Muscle of leg (tissue), 11 donors: ENCODE results near the gene HPN. TPM values are rescaled to one million over a fixed set of nuclear protein-coding genes. Genes with fewer than 3 reads are reported as not detected.

Experiments used
- DNase-seq: peaks from one replicate; pipeline ENCODE4 v3.0.0; 2013
- H3K27ac ChIP-seq: one replicate; pipeline ENCODE4 v1.5.1; 2013; ENCODE audit warnings: mild to moderate bottlenecking, low read length, control low read depth
- H3K27me3 ChIP-seq: one replicate; pipeline ENCODE4 v1.6.1; 2013; ENCODE audit warnings: low read length; ENCODE audit not compliant: control insufficient read depth, insufficient read depth
- H3K36me3 ChIP-seq: one replicate; pipeline ENCODE4 v1.6.1; 2013; ENCODE audit warnings: low read length; ENCODE audit not compliant: control insufficient read depth, insufficient read depth
- H3K4me1 ChIP-seq: one replicate; pipeline ENCODE4 v1.6.1; 2013; ENCODE audit warnings: low read length; ENCODE audit not compliant: control insufficient read depth, insufficient read depth
- H3K4me3 ChIP-seq: one replicate; pipeline ENCODE4 v1.5.1; 2013; ENCODE audit warnings: low read length, control low read depth
- H3K9me3 ChIP-seq: replicated peaks from 2 replicates; pipeline ENCODE4 v1.6.1; 2013; ENCODE audit warnings: low read depth, low read length; ENCODE audit not compliant: control insufficient read depth
- WGBS: methylation state at CpG from one replicate; pipeline ENCODE4 v1.1.5; 2013; ENCODE audit warnings: missing lambda C conversion rate; ENCODE audit not compliant: insufficient coverage; 5-methylcytosine and 5-hydroxymethylcytosine counted together
- polyA plus RNA-seq, 8 donors: library from polyadenylated mRNA; unstranded; fragments of 120-200 nt; gene quantifications; one replicate each; pipeline versions ENCODE4 v1.2.1 to v1.2.3, GENCODE V29; 2013; ENCODE audit warnings: inconsistent platforms in 1 of 8, low replicate concordance in 1 of 8; ENCODE audit not compliant: insufficient read length in 8 of 8, insufficient read depth in 1 of 8
- total RNA-seq: library from RNA; stranded (reverse); fragments of 120-200 nt; gene quantifications from one replicate; pipeline ENCODE4 v1.2.4, GENCODE V29; 2013

HPN gene
- total and polyA plus RNA-seq, 9 donors = 0.13 to 15.6 (median 0.40) TPM; not detected in 1

DNA sequence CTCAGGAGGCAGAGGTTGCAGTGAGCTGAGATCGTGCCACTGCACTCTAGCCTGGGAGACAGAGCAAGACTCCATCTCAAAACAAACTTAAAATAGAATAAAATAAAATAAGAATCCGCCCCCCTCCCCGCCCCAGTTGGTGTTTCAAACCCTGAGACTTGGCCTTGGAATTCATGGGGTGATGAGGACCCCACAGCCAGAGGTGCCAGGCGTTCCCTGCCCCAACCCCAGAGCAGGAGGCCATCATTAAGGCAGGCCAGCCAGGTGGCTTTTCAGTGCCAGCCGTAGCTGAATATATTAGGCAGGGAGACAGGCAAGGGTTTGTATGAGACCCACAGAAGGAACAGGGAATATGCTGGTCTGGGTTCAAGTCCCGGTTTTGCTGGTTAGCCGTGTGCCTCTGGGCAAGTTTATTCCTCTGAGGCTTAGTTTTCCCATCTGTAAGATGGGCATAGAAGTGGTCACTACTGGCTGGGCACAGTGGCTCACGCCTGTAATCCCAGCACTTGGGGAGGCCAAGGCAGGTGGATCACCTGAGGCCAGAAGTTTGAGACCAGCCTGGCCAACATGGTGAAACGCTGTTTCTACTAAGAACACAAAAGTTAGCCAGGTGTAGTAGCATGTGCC is 12.3 kb downstream of the HPN start:
- Histone ChIP-seq H3K4me1 (peaks cover 3% of the 10 kb centered on the region), H3K27ac (no peak overlapping the region), H3K4me3 (no peak overlapping the region), H3K27me3 (peaks cover 7% of the 10 kb centered on the region), H3K36me3 (no peaks in the 10 kb centered on the region), H3K9me3 (no peaks in the 10 kb centered on the region)
- WGBS = 76% methylated on average over 6 of the region's 9 CpGs
- DNase-seq = no peak

DNA sequence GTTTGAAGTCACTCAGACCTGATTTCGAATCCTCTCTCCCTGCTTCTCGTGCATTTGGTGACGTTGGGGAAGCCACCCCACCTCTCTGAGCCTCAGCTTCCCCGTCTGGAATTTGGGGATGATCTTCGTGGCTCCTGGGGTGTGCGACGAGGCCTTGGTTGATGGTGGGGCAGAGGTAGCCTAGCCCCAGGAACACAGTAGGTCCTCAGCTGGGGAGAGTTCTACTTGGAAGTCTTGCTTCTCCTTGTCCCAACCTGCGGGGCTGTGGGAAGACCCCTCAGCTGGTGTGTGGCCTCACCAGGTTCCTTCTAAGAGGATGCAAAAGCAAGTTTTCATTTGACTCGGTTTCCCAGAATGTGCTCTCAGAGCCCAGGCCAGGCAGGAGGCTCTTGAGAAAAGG is 13.1 kb downstream of the HPN start:
- no peaks in the 10 kb centered on the region for H3K9me3 ChIP-seq
- H3K27ac ChIP-seq = no peak overlapping the region
- no peak for DNase-seq
- peaks cover 9% of the 10 kb centered on the region for H3K27me3 ChIP-seq
- no peak overlapping the region for H3K4me3 ChIP-seq
- H3K4me1 ChIP-seq = no peaks in the 10 kb centered on the region
- WGBS = 92% methylated on average over 6 of the region's 9 CpGs
- H3K36me3 ChIP-seq = no peaks in the 10 kb centered on the region

DNA sequence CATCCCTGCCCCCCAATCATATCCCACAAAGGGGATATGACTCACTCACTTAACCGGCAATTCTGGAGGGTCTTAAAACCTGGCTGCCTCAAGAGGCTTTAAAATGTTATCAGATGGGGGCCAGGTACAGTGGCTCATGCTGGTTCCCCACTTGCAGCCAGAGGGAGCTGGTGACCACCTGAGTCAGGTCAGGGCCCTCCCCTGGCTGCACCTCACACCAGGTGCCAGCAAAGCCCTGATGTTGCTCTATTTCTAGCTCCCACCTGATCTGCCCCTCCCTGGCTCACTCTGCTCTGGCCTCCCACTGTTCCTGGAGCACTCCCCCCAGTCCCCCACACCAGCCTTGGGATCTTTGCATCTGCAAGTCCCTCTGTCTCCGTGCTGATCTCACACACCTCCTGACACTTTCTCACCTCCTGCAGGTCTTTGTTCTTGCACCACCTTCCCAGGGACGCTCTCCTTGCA is 14.2 kb downstream of the HPN start:
- H3K36me3 ChIP-seq = no peaks in the 10 kb centered on the region
- no peak for DNase-seq
- H3K27me3 ChIP-seq = peaks cover 9% of the 10 kb centered on the region
- no peak overlapping the region for H3K4me3 ChIP-seq
- 6% methylated on average over 3 of the region's 3 CpGs for whole genome bisulfite sequencing
- no peak overlapping the region for H3K27ac ChIP-seq
- H3K9me3 ChIP-seq = no peaks in the 10 kb centered on the region
- H3K4me1 ChIP-seq = no peaks in the 10 kb centered on the region

DNA sequence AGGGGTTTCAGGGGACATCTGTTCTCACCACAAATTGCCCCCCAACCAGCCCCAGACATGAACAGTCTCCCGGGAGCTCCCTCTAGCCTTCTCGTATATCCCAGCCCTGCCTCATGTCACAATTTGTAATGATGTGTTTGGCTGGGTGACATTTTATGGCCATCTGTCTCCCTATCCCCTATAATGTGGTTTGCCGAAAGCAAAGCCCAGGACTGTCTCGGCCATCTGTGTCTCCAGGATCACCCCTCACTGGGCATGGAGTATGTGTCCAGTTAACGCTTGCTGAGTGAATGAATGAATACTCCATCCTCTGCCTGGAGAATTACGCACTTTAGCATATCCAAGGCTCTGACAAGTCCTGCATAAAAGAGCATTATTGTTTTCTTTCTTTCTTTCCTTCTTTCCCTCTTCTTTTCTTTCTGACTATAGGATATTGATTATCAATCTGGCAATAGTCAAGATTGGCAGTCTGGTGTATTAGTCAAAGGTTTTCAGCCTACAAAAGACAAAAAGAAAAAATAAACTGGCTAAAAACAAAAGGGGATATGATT is 15.1 kb downstream of the HPN start:
- Histone ChIP-seq H3K4me3 (no peak overlapping the region), H3K36me3 (no peaks in the 10 kb centered on the region), H3K4me1 (no peaks in the 10 kb centered on the region), H3K9me3 (no peaks in the 10 kb centered on the region), H3K27me3 (peaks cover 9% of the 10 kb centered on the region), H3K27ac (no peak overlapping the region)
- no peak for DNase-seq
- WGBS = no CpG with 5 or more reads among the region's 6 CpGs

DNA sequence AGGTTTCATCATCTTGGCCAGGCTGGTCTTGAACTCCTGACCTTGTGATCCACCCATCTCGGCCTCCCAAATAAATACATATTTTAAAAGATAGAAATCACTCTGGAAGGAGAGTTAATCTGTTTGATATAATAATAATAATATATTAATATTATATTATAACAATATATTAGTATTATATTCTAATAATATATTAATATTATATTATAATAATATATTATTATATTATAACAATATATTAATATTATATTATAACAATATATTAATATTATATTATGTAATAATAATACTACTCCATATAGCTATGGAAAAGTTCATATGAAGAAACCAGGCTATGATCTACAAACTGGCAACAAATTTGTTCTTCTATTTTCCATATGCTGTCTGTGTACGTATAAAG is 16.8 kb downstream of the HPN start:
- Histone ChIP-seq H3K36me3 (no peaks in the 10 kb centered on the region), H3K27me3 (peaks cover 9% of the 10 kb centered on the region), H3K4me1 (no peaks in the 10 kb centered on the region), H3K27ac (no peak overlapping the region), H3K4me3 (no peak overlapping the region), H3K9me3 (no peaks in the 10 kb centered on the region)
- no peak for DNase-seq
- WGBS = no CpG with 5 or more reads among the region's 2 CpGs

DNA sequence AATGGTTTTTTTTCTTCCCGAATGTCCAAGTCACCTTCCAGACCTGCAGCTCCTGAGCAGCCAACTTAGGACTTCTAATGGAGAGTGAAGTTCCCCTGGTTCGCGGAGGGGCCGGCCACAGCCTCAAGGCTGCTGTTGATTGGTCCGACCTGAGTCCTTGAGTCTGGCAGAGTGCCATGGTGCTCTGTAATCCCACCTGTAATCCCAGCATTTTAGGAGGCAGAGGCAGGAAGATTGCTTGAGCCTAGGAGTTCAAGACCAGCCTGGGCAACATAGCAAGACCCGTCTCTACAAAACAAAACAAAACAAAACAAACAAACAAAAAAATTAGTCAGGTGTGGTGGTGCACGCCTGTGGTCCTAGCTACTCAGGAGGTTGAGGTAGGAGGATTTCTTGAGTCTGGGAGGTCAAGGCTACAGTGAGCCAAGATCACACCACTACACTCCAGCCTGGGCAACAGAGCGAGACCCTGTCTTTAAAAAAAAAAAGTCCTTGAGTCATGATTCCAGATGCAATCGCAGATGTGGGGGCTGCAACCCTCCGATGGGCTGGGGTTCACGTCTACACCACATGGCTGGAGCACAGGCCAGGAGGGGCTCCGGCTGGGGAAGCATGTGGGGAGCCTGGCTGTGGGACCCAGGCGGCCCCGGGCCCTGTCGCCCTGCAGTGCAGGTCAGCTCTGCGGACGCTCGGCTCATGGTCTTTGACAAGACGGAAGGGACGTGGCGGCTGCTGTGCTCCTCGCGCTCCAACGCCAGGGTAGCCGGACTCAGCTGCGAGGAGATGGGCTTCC is 17.7 kb downstream of the HPN start:
- Histone ChIP-seq H3K4me1 (no peaks in the 10 kb centered on the region), H3K27me3 (peaks cover 9% of the 10 kb centered on the region), H3K4me3 (no peak overlapping the region), H3K9me3 (no peaks in the 10 kb centered on the region), H3K36me3 (no peaks in the 10 kb centered on the region), H3K27ac (no peak overlapping the region)
- no peak for DNase-seq
- WGBS = 78% methylated on average over 21 of the region's 26 CpGs

DNA sequence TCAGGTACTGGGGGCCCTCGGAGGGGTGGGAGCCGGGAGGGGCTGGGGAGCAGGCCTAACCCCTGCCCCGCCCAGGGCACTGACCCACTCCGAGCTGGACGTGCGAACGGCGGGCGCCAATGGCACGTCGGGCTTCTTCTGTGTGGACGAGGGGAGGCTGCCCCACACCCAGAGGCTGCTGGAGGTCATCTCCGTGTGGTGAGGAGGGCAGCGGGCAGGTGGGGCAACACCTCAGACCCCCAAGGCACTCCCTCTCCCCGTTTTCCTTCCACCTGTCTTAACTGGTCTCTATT is 18.2 kb downstream of the HPN start:
- Histone ChIP-seq H3K27ac (no peak overlapping the region), H3K9me3 (no peaks in the 10 kb centered on the region), H3K4me1 (no peaks in the 10 kb centered on the region), H3K4me3 (no peak overlapping the region), H3K36me3 (no peaks in the 10 kb centered on the region), H3K27me3 (peaks cover 9% of the 10 kb centered on the region)
- WGBS = 88% methylated on average over 8 of the region's 15 CpGs
- DNase-seq = no peak

DNA sequence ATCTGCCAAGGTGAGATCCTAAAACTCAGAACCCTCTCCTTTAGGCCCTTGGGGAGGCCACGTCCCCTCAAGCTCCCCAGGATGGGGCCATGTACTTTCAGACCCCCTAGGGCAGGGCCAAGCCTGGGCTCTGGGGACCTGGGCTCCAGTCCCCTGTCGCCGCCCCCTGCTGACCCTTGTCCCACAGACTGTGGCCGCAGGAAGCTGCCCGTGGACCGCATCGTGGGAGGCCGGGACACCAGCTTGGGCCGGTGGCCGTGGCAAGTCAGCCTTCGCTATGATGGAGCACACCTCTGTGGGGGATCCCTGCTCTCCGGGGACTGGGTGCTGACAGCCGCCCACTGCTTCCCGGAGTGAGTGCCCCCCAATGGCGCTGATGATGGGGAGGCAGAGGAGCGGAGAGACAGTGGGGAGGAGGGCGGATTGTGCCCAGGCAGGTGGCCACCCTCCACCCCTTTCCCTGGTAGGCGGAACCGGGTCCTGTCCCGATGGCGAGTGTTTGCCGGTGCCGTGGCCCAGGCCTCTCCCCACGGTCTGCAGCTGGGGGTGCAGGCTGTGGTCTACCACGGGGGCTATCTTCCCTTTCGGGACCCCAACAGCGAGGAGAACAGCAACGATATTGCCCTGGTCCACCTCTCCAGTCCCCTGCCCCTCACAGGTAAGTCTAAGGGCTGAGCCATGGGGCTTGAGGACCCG is 18.8 kb downstream of the HPN start:
- DNase-seq = no peak
- H3K27ac ChIP-seq = no peak overlapping the region
- WGBS = 87% methylated on average over 24 of the region's 29 CpGs
- no peaks in the 10 kb centered on the region for H3K9me3 ChIP-seq
- H3K4me3 ChIP-seq = no peak overlapping the region
- peaks cover 9% of the 10 kb centered on the region for H3K27me3 ChIP-seq
- no peaks in the 10 kb centered on the region for H3K4me1 ChIP-seq
- H3K36me3 ChIP-seq = no peaks in the 10 kb centered on the region

DNA sequence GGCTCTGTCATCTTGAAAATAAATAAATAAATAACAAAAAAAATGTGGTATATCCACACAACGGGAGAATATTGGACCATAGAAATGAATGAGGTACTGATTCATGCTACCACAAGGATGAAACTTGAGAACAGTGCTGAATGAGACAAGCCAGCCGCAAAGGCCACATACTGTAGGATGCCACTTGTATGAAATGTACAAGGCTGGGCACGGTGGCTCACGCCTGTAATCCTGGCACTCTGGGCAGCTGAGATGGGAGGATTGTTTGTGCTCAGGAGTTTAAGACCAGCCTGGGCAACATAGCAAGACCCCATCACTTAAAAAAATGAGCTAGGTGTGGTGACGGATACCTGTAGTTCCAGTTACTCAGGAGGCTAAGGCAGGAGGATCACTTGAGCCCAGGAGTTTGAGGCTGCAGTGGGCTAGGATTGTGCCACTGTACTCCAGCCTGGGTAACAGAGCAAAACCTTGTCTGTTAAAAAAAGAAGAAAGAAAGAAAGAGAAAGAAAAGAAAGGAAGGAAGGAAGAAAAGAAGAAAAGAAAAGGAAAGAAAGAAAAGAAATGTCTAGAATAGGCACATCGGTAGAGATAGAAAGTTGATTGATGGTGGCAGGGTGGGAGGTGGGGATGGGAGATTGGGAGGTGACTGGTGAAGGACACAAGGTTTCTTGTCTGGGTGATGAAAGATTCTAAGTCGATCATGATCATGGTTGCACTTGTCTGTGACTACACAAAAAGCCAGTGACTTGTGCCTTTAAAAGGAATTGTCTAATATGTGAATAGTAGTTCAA is 20.3 kb downstream of the HPN start:
- no peaks in the 10 kb centered on the region for H3K4me1 ChIP-seq
- no peak for DNase-seq
- no peak overlapping the region for H3K27ac ChIP-seq
- peaks cover 2% of the 10 kb centered on the region for H3K27me3 ChIP-seq
- no peaks in the 10 kb centered on the region for H3K9me3 ChIP-seq
- no peaks in the 10 kb centered on the region for H3K36me3 ChIP-seq
- H3K4me3 ChIP-seq = no peak overlapping the region
- WGBS = 73% methylated on average over 6 of the region's 7 CpGs
